MCF 10A (cell line): ENCODE measurements around the gene NFIB. TPM values are rescaled to one million over a fixed set of nuclear protein-coding genes. Genes with fewer than 3 reads are reported as not detected.

ENCODE experiments used
- BruUV-seq: library from RNA; stranded (reverse); fragments of 400-500 nt; replicated peaks from 2 replicates; lab custom pipeline; 2021; lab: Mats Ljungman, UMichigan
- CTCF ChIA-PET: fragments of 300-600 bp; sonication (Branson Sonifier 250); formaldehyde crosslinking; extraction: SDS; loops from one replicate; lab custom pipeline; 2021; ENCODE audit warnings: antibody characterized with exemption, inconsistent platforms; lab: Yijun Ruan, JAX
- POLR2A ChIA-PET: fragments of 300-600, 350-650 bp; sonication (Branson Sonifier 250); formaldehyde crosslinking; extraction: SDS; loops from one replicate; lab custom pipeline; 2020; ENCODE audit warnings: antibody characterized with exemption, inconsistent platforms; lab: Yijun Ruan, JAX
- DNase-seq: peaks from one replicate; pipeline ENCODE4 v3.0.0-alpha.2; 2018; ENCODE audit not compliant: unreplicated experiment
- H3K27ac Mint-ChIP-seq: one replicate; pipeline ENCODE4 v1.8.0; 2022; ENCODE audit warnings: mild to moderate bottlenecking, low read depth, mixed read lengths; ENCODE audit not compliant: unreplicated experiment
- H3K27me3 Mint-ChIP-seq: one replicate; pipeline ENCODE4 v1.8.0; 2022; ENCODE audit warnings: mixed read lengths; ENCODE audit not compliant: insufficient read depth, unreplicated experiment
- H3K36me3 Mint-ChIP-seq: one replicate; pipeline ENCODE4 v1.8.0; 2022; ENCODE audit warnings: mild to moderate bottlenecking, moderate library complexity, mixed read lengths; ENCODE audit not compliant: insufficient read depth, unreplicated experiment
- H3K4me1 Mint-ChIP-seq: one replicate; pipeline ENCODE4 v1.8.0; 2022; ENCODE audit warnings: mixed read lengths; ENCODE audit not compliant: insufficient read depth, unreplicated experiment
- H3K4me3 Mint-ChIP-seq: one replicate; pipeline ENCODE4 v1.8.0; 2022; ENCODE audit warnings: mild to moderate bottlenecking, moderate library complexity, mixed read lengths; ENCODE audit not compliant: unreplicated experiment
- H3K9me3 Mint-ChIP-seq: one replicate; pipeline ENCODE4 v1.8.0; 2022; ENCODE audit warnings: mixed read lengths; ENCODE audit not compliant: unreplicated experiment
- CTCF ChIP-seq: fragments of 200-600 bp; IDR thresholded peaks from one replicate; pipeline ENCODE4 v1.8.0; 2022; ENCODE audit warnings: antibody characterized with exemption, mild to moderate bottlenecking; ENCODE audit not compliant: unreplicated experiment
- intact Hi-C: fragments of 100-400 bp; cut with micrococcal nuclease; formaldehyde crosslinking; loops from 2 replicates; pipeline ENCODE4 v1.14.1; 2022
- total RNA-seq: library from RNA; stranded (reverse); gene quantifications from 2 replicates; pipeline ENCODE4 v1.2.3, GENCODE V29; 2022

The NFIB gene
- total RNA-seq, 1 experiment from 2014 or later, result 70.8 TPM

DNA sequence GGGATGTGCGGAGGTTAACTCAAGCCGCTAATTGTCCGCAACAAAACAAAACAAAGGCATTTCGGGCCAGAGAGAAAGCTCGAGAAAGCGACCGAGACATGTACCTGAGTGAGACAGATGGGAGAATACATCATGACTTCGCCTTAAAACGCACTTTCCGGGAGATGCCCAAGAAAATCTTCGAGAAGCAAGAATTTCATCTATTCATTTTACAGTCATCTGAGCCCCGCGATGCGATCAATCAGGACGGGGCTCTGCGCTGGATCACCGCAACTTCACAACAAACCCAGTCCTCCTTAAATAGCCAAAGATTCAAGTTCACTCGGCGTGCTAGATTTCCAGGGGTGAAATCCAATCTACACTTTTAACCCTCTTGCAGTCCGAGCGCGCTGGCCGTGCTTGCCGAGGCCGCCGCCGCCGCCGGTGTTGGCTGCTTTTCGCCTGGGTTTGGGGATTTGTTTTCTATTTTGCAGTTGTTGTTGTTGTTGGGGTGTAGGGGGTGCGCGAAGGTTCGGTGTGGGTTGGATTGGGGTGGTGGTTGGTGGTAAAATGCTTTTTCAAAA lies 482 bp downstream of the NFIB start:
- DNase-seq, result peak; percentile 46
- TF ChIP-seq CTCF, result no peak
- Mint-ChIP-seq H3K4me1 (peaks cover 39% of the 10 kb centered on the region), H3K9me3 (no peaks in the 10 kb centered on the region), H3K36me3 (peaks cover 7% of the 10 kb centered on the region), H3K4me3 (peak overlapping the region; percentile 80), H3K27me3 (no peaks in the 10 kb centered on the region), H3K27ac (peak overlapping the region; percentile 88)
- BruUV-seq, result TSS peak; percentile 37
- ChIA-PET CTCF (interaction anchor here (1.4 kb wide), 1 partner anchor 10 kb away, joined by 6 read pairs; no protein-coding TSS in a partner anchor), POLR2A (interaction anchor here (0.6 to 2.9 kb wide), 9 partner anchors 12 to 1538 kb away, joined by 3 to 53 read pairs (median 6); partner anchors contain the start of gene LURAP1L)
- intact Hi-C loops, result loop anchor here (2.0 to 5.0 kb wide), 5 partner anchors 39 to 216 kb away; no protein-coding TSS in a partner anchor

GRCh38 chr9:14312719-14313377 lies 1.1 kb downstream of the NFIB start:
- Mint-ChIP-seq H3K4me3 (peak overlapping the region; percentile 80), H3K36me3 (peaks cover 7% of the 10 kb centered on the region), H3K27ac (peak overlapping the region; percentile 88), H3K27me3 (no peaks in the 10 kb centered on the region), H3K4me1 (peaks cover 40% of the 10 kb centered on the region), H3K9me3 (no peaks in the 10 kb centered on the region)
- CTCF ChIA-PET, result interaction anchor here (1.4 kb wide), 1 partner anchor 11 kb away, joined by 6 read pairs; no protein-coding TSS in a partner anchor
- TF ChIP-seq CTCF, result no peak
- POLR2A ChIA-PET, result interaction anchor here (0.6 to 2.9 kb wide), 16 partner anchors 8 to 1538 kb away, joined by 3 to 53 read pairs (median 6); partner anchors contain the start of gene LURAP1L
- intact Hi-C loops, result loop anchor here (2.0 to 5.0 kb wide), 5 partner anchors 39 to 216 kb away; no protein-coding TSS in a partner anchor
- peak; percentile 53 for DNase-seq
- no TSS peak for BruUV-seq

- POLR2A ChIA-PET, result interaction anchor here (0.5 to 2.9 kb wide), 30 partner anchors 8 to 1537 kb away, joined by 3 to 53 read pairs (median 4); partner anchors contain the start of gene LURAP1L
- Mint-ChIP-seq H3K36me3 (peaks cover 7% of the 10 kb centered on the region), H3K9me3 (no peaks in the 10 kb centered on the region), H3K27ac (peak overlapping the region; percentile 88), H3K27me3 (no peaks in the 10 kb centered on the region), H3K4me3 (peak overlapping the region; percentile 80), H3K4me1 (peaks cover 40% of the 10 kb centered on the region)
- CTCF ChIA-PET, result interaction anchor here (0.6 to 1.4 kb wide), 4 partner anchors 12 to 263 kb away, joined by 3 to 8 read pairs (median 5); no protein-coding TSS in a partner anchor
- no peak for TF ChIP-seq CTCF
- intact Hi-C loops, result loop anchor here (2.0 to 5.0 kb wide), 5 partner anchors 40 to 215 kb away; no protein-coding TSS in a partner anchor
- DNase-seq, result no peak
- no TSS peak for BruUV-seq
These were observed 1.8 kb downstream of the NFIB start for GRCh38 chr9:14311956-14312685.
